ENCODE measurements around the gene HSPBP1. TPM values are rescaled to one million over a fixed set of nuclear protein-coding genes. Genes with fewer than 3 reads are reported as not detected.

Gene HSPBP1
- total and polyA plus RNA-seq, 2 of the 4 experiments (the other 2 are of a cell fraction): 21.0 to 43.2 TPM

DNA sequence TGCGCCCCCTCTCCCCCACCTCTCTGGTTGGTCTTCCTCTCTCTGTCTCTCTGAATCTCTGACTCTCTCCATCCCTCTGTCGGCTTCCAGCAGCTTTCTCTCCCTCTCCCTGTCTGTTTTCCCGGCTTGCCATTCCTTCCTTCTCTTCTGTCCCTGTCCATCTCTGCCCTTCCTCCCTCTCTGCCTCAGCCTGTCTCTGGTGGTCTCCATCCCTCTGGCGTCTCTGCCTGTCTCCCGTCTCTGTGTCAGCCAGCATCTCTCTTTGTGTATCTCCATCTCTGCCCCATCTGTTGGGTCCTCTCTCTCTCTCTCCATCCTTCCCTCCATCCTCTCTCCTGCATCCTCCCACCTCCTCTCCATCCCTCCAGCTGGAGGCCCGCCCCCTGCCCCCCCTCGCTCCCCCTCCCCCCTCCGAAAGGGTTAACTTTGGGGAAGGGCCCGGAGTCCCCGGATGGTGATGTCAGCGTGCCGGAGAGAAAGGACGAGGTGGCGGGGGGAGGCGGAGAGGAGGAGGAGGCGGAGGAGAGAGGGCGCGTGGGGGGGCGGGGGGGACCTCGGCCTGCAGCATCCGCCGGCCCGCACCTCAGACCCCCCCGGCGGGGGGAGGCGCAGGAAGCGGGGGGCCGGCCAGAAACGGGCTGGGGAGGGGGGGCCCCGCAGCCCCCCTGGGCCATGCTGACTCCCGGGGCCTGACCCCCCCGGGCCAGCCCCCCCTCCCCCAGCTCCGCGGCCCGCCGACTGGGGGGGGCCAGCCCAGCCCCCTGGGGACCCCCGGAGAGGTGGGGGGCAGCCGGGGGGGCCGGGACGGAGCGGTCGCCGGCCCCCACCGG lies 3.9 kb upstream of the HSPBP1 start, which contains the start of gene BRSK1:
Gene BRSK1, plus strand, starts transcription at position 450 of the 830 bp plus-strand sequence. CDS start 446 bp downstream, outside the sequence.
- Histone ChIP-seq H3K4ac (ENCODE audit: low read depth, low read length) (peak within 1 kb of the TSS; percentile 88), H3K4me2 (ENCODE audit: low read depth, low read length) (peak within 1 kb of the TSS; percentile 78), H4K5ac (ENCODE audit: low read depth, low read length) (peak within 1 kb of the TSS; percentile 31), H2AK9ac (replicated peaks; ENCODE audit: low read depth, low read length, poor library complexity) (peak within 1 kb of the TSS; percentile 77), H3K27me3 (ENCODE audit: control insufficient read depth, insufficient read depth, low read length) (no peaks in the 10 kb centered on the region), H3K9ac (ENCODE audit: low read depth, low read length) (peak within 1 kb of the TSS; percentile 79), H3K56ac (ENCODE audit: extremely low read depth, insufficient read depth, low read length) (no peak within 1 kb of the TSS), H4K20me1 (ENCODE audit: insufficient read depth, low read length) (no peaks in the 10 kb centered on the region), H4K8ac (ENCODE audit: low read depth in 2 of 2, low read length in 2 of 2) (peak within 1 kb of the TSS; percentile 77 to 90; a peak in 3 of 4 replicates), H2BK20ac (ENCODE audit: low read depth, low read length) (no peak within 1 kb of the TSS), H3K14ac (replicated peaks; ENCODE audit: low read depth, low read length) (peak within 1 kb of the TSS; percentile 83), H3K18ac (ENCODE audit: low read depth, low read length) (no peak within 1 kb of the TSS), H3K79me1 (ENCODE audit: low read depth in 1 of 2, low read length in 2 of 2) (peaks cover 3 to 42% of the 10 kb centered on the region in 2 experiments; a peak in 3 of 4 replicates), H2BK15ac (ENCODE audit: low read depth, low read length) (peak within 1 kb of the TSS; percentile 73; the same call in 1 of the 3 replicates), H3K36me3 (ENCODE audit: control insufficient read depth, insufficient read depth, low read length) (peaks cover 9% of the 10 kb centered on the region), H3K9me1 (ENCODE audit: insufficient read depth, low read length) (peaks cover 12% of the 10 kb centered on the region), H3K9me3 (ENCODE audit: control insufficient read depth, insufficient read depth, low read length) (no peaks in the 10 kb centered on the region), H2BK120ac (ENCODE audit: low read depth, low read length) (peak within 1 kb of the TSS; percentile 52), H3K4me1 (ENCODE audit: control insufficient read depth, insufficient read depth, low read length) (peaks cover 21% of the 10 kb centered on the region), H3K4me3 (ENCODE audit: insufficient read depth, low read depth, low read length) (peak within 1 kb of the TSS; percentile 58), H4K91ac (ENCODE audit: insufficient read depth, low read depth, low read length) (peak within 1 kb of the TSS; percentile 63), H2AK5ac (ENCODE audit: low read depth, low read length) (peak within 1 kb of the TSS; percentile 83), H2BK5ac (ENCODE audit: low read depth, low read length, poor library complexity, severe bottlenecking) (peak within 1 kb of the TSS; percentile 10), H3K23ac (ENCODE audit: low read depth, low read length) (peak within 1 kb of the TSS; percentile 69), H3K27ac (ENCODE audit: insufficient read depth, low read length) (peak within 1 kb of the TSS; percentile 24), H2AFZ (replicated peaks; ENCODE audit: low read length, poor library complexity) (peak within 1 kb of the TSS; percentile 91)
- CTCF ChIA-PET: no interaction called here
- 33% methylated on average over 4 of the region's 44 CpGs; no CpG with 5 or more reads in 1 of the 2 experiments for WGBS, 2 experiments (ENCODE audit: extremely low coverage in 2 of 2, insufficient read length in 1 of 2)
- intact Hi-C loops (cut with micrococcal nuclease) (loop anchor here (5.0 kb wide), 2 partner anchors 104 to 1126 kb away; partner anchors contain the start of genes LENG1 and RPL28), dilution Hi-C loops (cut with HindIII; ENCODE audit: low sequenced_read_pairs, unreplicated experiment) (no loop called here), in situ Hi-C loops (cut with MboI; ENCODE audit: low sequenced_read_pairs) (loop anchor here (25.0 kb wide), 1 partner anchor 354 kb away; the partner anchor contains the start of genes CCDC106, ZNF580 and ZNF581)
- no TSS peak for BruUV-seq (replicated peaks)
- DNase-seq: peak; percentile 61
- ATAC-seq (ENCODE audit: low read depth): peak; percentile 43
- POLR2A ChIA-PET (ENCODE audit: unreplicated experiment): no interaction called here
- TF ChIP-seq SMC3 (IDR thresholded peaks at IDR 0.05; ENCODE audit: low read depth, low read length) (no peak), MAZ (IDR thresholded peaks at IDR 0.05; ENCODE audit: borderline replicate concordance, low read depth, low read length) (peak; percentile 92), RAD21 (IDR thresholded peaks at IDR 0.05; ENCODE audit: low read length) (no peak), CHD1 (IDR thresholded peaks at IDR 0.05; ENCODE audit: low read depth, low read length) (no peak), CEBPB (IDR thresholded peaks at IDR 0.05; ENCODE audit: low read depth, low read length) (no peak)
